ENCODE results near the gene SGCA. TPM values are rescaled to one million over a fixed set of nuclear protein-coding genes. Genes with fewer than 3 reads are reported as not detected.

Gene SGCA
- total RNA-seq, 2 experiments from 2014 or later, result 0.34 TPM; not detected in 1

- intact Hi-C loops (cut with micrococcal nuclease), result no loop called here
- H3K36me3 Mint-ChIP-seq (ENCODE audit: low read depth), result peaks cover 14% of the 10 kb centered on the region
- H3K4me3 Mint-ChIP-seq, result peak overlapping the region; percentile 82
- peak overlapping the region; percentile 96 for H3K27ac Mint-ChIP-seq
- peak; percentile 75 for DNase-seq
- no peak for TF ChIP-seq CTCF (IDR thresholded peaks at IDR 0.05)
- peak; percentile 7 for ATAC-seq
- H3K9me3 Mint-ChIP-seq, result no peaks in the 10 kb centered on the region
- ChIA-PET POLR2A (interaction anchor here (0.6 to 7.0 kb wide), 11 partner anchors 9 to 269 kb away, joined by 3 to 64 read pairs (median 4); partner anchors contain the start of gene SGCA), CTCF (interaction anchor here (1.0 to 9.6 kb wide), 11 partner anchors 9 to 65 kb away, joined by 3 to 102 read pairs (median 6); partner anchors contain the start of genes PDK2 and SAMD14)
- peaks cover 34% of the 10 kb centered on the region for H3K4me1 Mint-ChIP-seq (ENCODE audit: low read depth)
- no peaks in the 10 kb centered on the region for H3K27me3 Mint-ChIP-seq
These were observed 13.8 kb upstream of the SGCA start for GRCh38 chr17:50151937-50152547.

GRCh38 chr17:50152736-50153135 is 13.1 kb upstream of the SGCA start:
- ChIA-PET POLR2A (interaction anchor here (0.6 to 7.0 kb wide), 8 partner anchors 9 to 269 kb away, joined by 3 to 64 read pairs (median 4); partner anchors contain the start of gene SGCA), CTCF (interaction anchor here (1.0 to 9.6 kb wide), 8 partner anchors 9 to 59 kb away, joined by 3 to 102 read pairs (median 7); partner anchors contain the start of gene PDK2)
- no peaks in the 10 kb centered on the region for H3K9me3 Mint-ChIP-seq
- no peak for ATAC-seq
- peaks cover 27% of the 10 kb centered on the region for H3K4me1 Mint-ChIP-seq (ENCODE audit: low read depth)
- no peak for DNase-seq
- no peak overlapping the region for H3K4me3 Mint-ChIP-seq
- intact Hi-C loops (cut with micrococcal nuclease), result no loop called here
- H3K27me3 Mint-ChIP-seq, result no peaks in the 10 kb centered on the region
- peaks cover 10% of the 10 kb centered on the region for H3K36me3 Mint-ChIP-seq (ENCODE audit: low read depth)
- H3K27ac Mint-ChIP-seq, result peak overlapping the region; percentile 96
- no peak for TF ChIP-seq CTCF (IDR thresholded peaks at IDR 0.05)

- peaks cover 36% of the 10 kb centered on the region for H3K4me1 Mint-ChIP-seq (ENCODE audit: low read depth)
These were observed 11.9 kb upstream of the SGCA start for GRCh38 chr17:50153650-50154575.

GRCh38 chr17:50154604-50155003 is 11.2 kb upstream of the SGCA start:
- intact Hi-C loops (cut with micrococcal nuclease), result no loop called here
- no peak overlapping the region for H3K4me3 Mint-ChIP-seq
- POLR2A ChIA-PET, result no interaction called here
- CTCF ChIA-PET, result interaction anchor here (0.9 to 9.6 kb wide), 3 partner anchors 14 to 61 kb away, joined by 3 to 49 read pairs (median 14); partner anchors contain the start of gene PDK2
- H3K9me3 Mint-ChIP-seq, result no peaks in the 10 kb centered on the region
- H3K27me3 Mint-ChIP-seq, result no peaks in the 10 kb centered on the region
- H3K36me3 Mint-ChIP-seq (ENCODE audit: low read depth), result no peaks in the 10 kb centered on the region
- ATAC-seq (no peak), DNase-seq (peak; percentile 55)
- no peak for TF ChIP-seq CTCF (IDR thresholded peaks at IDR 0.05)
- peaks cover 36% of the 10 kb centered on the region for H3K4me1 Mint-ChIP-seq (ENCODE audit: low read depth)
- H3K27ac Mint-ChIP-seq, result peak overlapping the region; percentile 21

More at GRCh38 chr17:50153650-50154575, 11.9 kb upstream of the SGCA start:
- no peak for TF ChIP-seq CTCF (IDR thresholded peaks at IDR 0.05)
- Mint-ChIP-seq H3K36me3 (ENCODE audit: low read depth) (peaks cover 1% of the 10 kb centered on the region), H3K4me3 (no peak overlapping the region), H3K27ac (peak overlapping the region; percentile 21), H3K27me3 (no peaks in the 10 kb centered on the region), H3K9me3 (no peaks in the 10 kb centered on the region)
- no peak for DNase-seq
- intact Hi-C loops (cut with micrococcal nuclease), result no loop called here
- ChIA-PET CTCF (interaction anchor here (0.9 to 9.6 kb wide), 4 partner anchors 7 to 61 kb away, joined by 3 to 102 read pairs (median 32); partner anchors contain the start of gene PDK2), POLR2A (interaction anchor here (1.1 kb wide), 1 partner anchor 10 kb away, joined by 3 read pairs; no protein-coding TSS in a partner anchor)
- ATAC-seq, result no peak
